ENCODE measurements around the gene EIF3F.

Gene EIF3F

DNA sequence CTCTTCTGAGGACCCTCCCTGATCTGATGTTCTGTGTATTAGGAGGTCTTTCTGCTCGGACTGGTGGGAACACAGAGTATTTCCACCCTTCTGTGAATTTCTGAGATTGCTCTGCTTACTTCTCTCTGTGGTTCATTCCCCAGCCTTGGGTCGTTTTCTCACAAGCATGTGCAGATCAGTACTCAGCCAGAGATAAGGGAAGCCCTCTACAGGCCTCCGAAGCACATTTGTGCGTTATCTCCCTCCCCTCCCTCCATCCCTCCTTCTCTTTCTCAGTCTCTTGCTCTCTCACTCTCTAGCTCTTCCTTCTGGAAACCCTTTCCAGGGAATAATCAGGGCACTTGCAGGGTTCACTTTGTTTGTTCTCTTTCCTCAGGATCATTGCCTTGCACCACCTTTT, 58.7 kb downstream of the EIF3F start:
- Histone ChIP-seq H3K4me3 (ENCODE audit: control insufficient read depth in 1 of 7, extremely low read depth in 1 of 7, insufficient read depth in 4 of 7, low read depth in 2 of 7, low read length in 6 of 7) (no peak overlapping the region), H3K27ac (ENCODE audit: insufficient read depth in 1 of 2, low read depth in 1 of 2, low read length in 2 of 2, poor library complexity in 1 of 2, severe bottlenecking in 2 of 2) (no peak overlapping the region), H3K27me3 (replicated peaks in 2 of 5; ENCODE audit: control insufficient read depth in 4 of 5, insufficient read depth in 5 of 5, low read length in 4 of 5) (peaks cover 3 to 17% (median 6%) of the 10 kb centered on the region in 5 experiments), H3K9me3 (ENCODE audit: control extremely low read depth in 1 of 5, control insufficient read depth in 4 of 5, insufficient read depth in 2 of 5, low read depth in 1 of 5, low read length in 4 of 5) (peaks cover 0 to 2% (median 0%) of the 10 kb centered on the region in 5 experiments), H3K4me1 (ENCODE audit: control extremely low read depth in 1 of 4, control insufficient read depth in 4 of 4, insufficient read depth in 4 of 4, low read length in 3 of 4) (no peaks in the 10 kb centered on the region), H3K36me3 (ENCODE audit: control insufficient read depth in 4 of 4, insufficient read depth in 4 of 4, low read length in 3 of 4) (no peaks in the 10 kb centered on the region)
- WGBS (ENCODE audit: insufficient coverage): 70% methylated on average over 4 of the region's 4 CpGs
- ChIA-PET CTCF (no interaction called here), POLR2A (no interaction called here)
- no peak for DNase-seq

DNA sequence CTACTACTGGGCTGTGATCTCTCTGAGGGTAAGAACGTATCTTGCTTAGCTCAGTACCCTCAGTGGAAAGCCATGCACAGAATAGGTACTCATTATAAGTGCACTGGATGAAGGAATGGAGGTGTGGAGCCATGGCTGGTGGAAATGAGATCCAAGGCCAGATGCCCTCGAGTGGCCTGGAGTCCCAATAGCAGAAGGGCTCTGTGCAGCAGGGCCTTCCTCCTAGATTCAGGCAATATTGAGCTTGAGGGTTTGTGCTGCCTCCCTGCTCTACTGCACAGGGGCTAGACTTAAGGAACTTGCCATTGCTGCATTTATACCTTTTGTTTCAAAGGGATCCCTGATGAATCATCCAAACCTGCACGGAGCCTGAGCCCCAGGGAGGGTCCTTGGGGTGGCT, 60.2 kb downstream of the EIF3F start:
- CTCF ChIA-PET: interaction anchor here (1.2 kb wide), 1 partner anchor 14 kb away, joined by 5 read pairs; no protein-coding TSS in a partner anchor

DNA sequence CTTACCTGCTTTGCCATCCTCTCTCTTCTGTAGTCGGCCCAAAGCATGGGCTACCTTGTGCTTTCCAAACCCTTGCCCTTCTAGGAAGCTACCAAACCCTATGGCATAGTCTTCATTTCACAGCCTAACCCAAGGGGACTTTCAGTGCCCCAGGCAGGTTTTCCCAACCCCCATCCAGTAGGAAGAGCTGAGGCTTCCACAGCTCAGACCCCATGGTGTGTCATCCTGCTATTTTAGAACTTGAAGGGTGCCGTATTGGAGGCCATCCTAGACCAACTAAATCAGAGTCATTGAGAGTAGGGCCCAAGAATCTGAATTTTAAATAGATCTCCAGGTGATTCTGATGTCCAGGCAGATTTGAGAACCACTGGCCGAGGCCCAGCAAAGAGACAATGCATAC, 61.9 kb downstream of the EIF3F start:
- Histone ChIP-seq H3K9me3 (ENCODE audit: control extremely low read depth in 1 of 5, control insufficient read depth in 4 of 5, insufficient read depth in 2 of 5, low read depth in 1 of 5, low read length in 4 of 5) (no peaks in the 10 kb centered on the region), H3K4me3 (ENCODE audit: control insufficient read depth in 1 of 7, extremely low read depth in 1 of 7, insufficient read depth in 4 of 7, low read depth in 2 of 7, low read length in 6 of 7) (no peak overlapping the region), H3K27me3 (replicated peaks in 2 of 5; ENCODE audit: control insufficient read depth in 4 of 5, insufficient read depth in 5 of 5, low read length in 4 of 5) (peaks cover 3 to 17% (median 6%) of the 10 kb centered on the region in 5 experiments), H3K4me1 (ENCODE audit: control extremely low read depth in 1 of 4, control insufficient read depth in 4 of 4, insufficient read depth in 4 of 4, low read length in 3 of 4) (no peaks in the 10 kb centered on the region), H3K27ac (ENCODE audit: insufficient read depth in 1 of 2, low read depth in 1 of 2, low read length in 2 of 2, poor library complexity in 1 of 2, severe bottlenecking in 2 of 2) (no peak overlapping the region), H3K36me3 (ENCODE audit: control insufficient read depth in 4 of 4, insufficient read depth in 4 of 4, low read length in 3 of 4) (no peaks in the 10 kb centered on the region)
- no peak for DNase-seq
- CTCF ChIA-PET: interaction anchor here (0.8 to 1.4 kb wide), 3 partner anchors 16 to 60 kb away, joined by 3 to 4 read pairs (median 4); no protein-coding TSS in a partner anchor
- 100% methylated on average over 2 of the region's 3 CpGs for WGBS (ENCODE audit: insufficient coverage)
- POLR2A ChIA-PET: no interaction called here

More for the DNA sequence above, 60.2 kb downstream of the EIF3F start:
- POLR2A ChIA-PET: interaction anchor here (0.6 kb wide), 1 partner anchor 654 kb away, joined by 3 read pairs; no protein-coding TSS in a partner anchor
- Histone ChIP-seq H3K27ac (ENCODE audit: insufficient read depth in 1 of 2, low read depth in 1 of 2, low read length in 2 of 2, poor library complexity in 1 of 2, severe bottlenecking in 2 of 2) (no peak overlapping the region), H3K9me3 (ENCODE audit: control extremely low read depth in 1 of 5, control insufficient read depth in 4 of 5, insufficient read depth in 2 of 5, low read depth in 1 of 5, low read length in 4 of 5) (peaks cover 0 to 1% (median 0%) of the 10 kb centered on the region in 5 experiments), H3K4me3 (ENCODE audit: control insufficient read depth in 1 of 7, extremely low read depth in 1 of 7, insufficient read depth in 4 of 7, low read depth in 2 of 7, low read length in 6 of 7) (no peak overlapping the region), H3K36me3 (ENCODE audit: control insufficient read depth in 4 of 4, insufficient read depth in 4 of 4, low read length in 3 of 4) (no peaks in the 10 kb centered on the region), H3K27me3 (replicated peaks in 2 of 5; ENCODE audit: control insufficient read depth in 4 of 5, insufficient read depth in 5 of 5, low read length in 4 of 5) (peaks cover 3 to 17% (median 6%) of the 10 kb centered on the region in 5 experiments), H3K4me1 (ENCODE audit: control extremely low read depth in 1 of 4, control insufficient read depth in 4 of 4, insufficient read depth in 4 of 4, low read length in 3 of 4) (no peaks in the 10 kb centered on the region)
- WGBS (ENCODE audit: insufficient coverage): 78% methylated on average over 3 of the region's 3 CpGs
- no peak for DNase-seq
